Endothelial cell of umbilical vein (primary cell): ENCODE measurements around the gene MUC4. TPM values are rescaled to one million over a fixed set of nuclear protein-coding genes. Genes with fewer than 3 reads are reported as not detected.

ENCODE experiments used
- BruUV-seq: library from RNA; stranded (reverse); fragments of 400-500 nt; replicated peaks from 2 replicates; lab custom pipeline; 2021; lab: Mats Ljungman, UMichigan
- CTCF ChIA-PET: fragments of 300-600, 350-600 bp; sonication (Branson Sonifier 250); formaldehyde crosslinking; loops from one replicate; lab custom pipeline; 2021; ENCODE audit warnings: antibody characterized with exemption, inconsistent platforms; lab: Charles Lee
- POLR2A ChIA-PET: fragments of 300-600, 350-600 bp; sonication (Branson Sonifier 250); formaldehyde crosslinking; loops from one replicate; lab custom pipeline; 2021; ENCODE audit warnings: antibody characterized with exemption, inconsistent platforms; lab: Charles Lee
- DNase-seq: peaks from one replicate; pipeline ENCODE4 v3.0.0-alpha.2; 2011; ENCODE audit warnings: low read depth, low spot score
- FAIRE-seq: peaks from 2 replicates; lab custom pipeline; 2011; peaks lifted over from hg19 to GRCh38; lab: Jason Lieb, UNC
- H2AFZ ChIP-seq: 2 replicates; pipeline ENCODE4 v1.6.0; 2012; ENCODE audit warnings: low read depth, low read length, control low read depth, inconsistent platforms
- H3K27ac ChIP-seq: 2 replicates; pipeline ENCODE4 v1.5.1; 2011; ENCODE audit warnings: low read depth, mild to moderate bottlenecking, control low read depth, low read length, moderate library complexity; ENCODE audit not compliant: insufficient read depth
- H3K27me3 ChIP-seq, 2 experiments: 2 replicates each; pipeline versions ENCODE4 v1.6.0 to v1.6.1; 2011; ENCODE audit warnings: low read length in 2 of 2, mixed read lengths in 1 of 2; ENCODE audit not compliant: control insufficient read depth in 2 of 2, insufficient read depth in 2 of 2
- H3K36me3 ChIP-seq, 2 experiments: 2 replicates in 1 of 2; 3 replicates in 1 of 2; pipeline ENCODE4 v1.5.1; 2011; ENCODE audit warnings: low read length in 2 of 2, mild to moderate bottlenecking in 1 of 2, moderate library complexity in 1 of 2; ENCODE audit not compliant: control insufficient read depth in 2 of 2, insufficient read depth in 2 of 2; ENCODE audit errors: extremely low read depth in 1 of 2
- H3K4me1 ChIP-seq: 3 replicates; pipeline ENCODE4 v1.5.1; 2011; ENCODE audit warnings: mild to moderate bottlenecking, low read length; ENCODE audit not compliant: control insufficient read depth, insufficient read depth; ENCODE audit errors: extremely low read depth
- H3K4me2 ChIP-seq: 2 replicates; pipeline ENCODE4 v1.6.1; 2011; ENCODE audit warnings: low read length, control low read depth, mixed read lengths; ENCODE audit not compliant: insufficient read depth
- H3K4me3 ChIP-seq, 3 experiments: fragments of 200-600 bp in 1 of 3; sonication (generic), shearing (Covaris generic) in 1 of 3; replicated peaks in 1 of 3; 2 replicates each; pipeline ENCODE4 v1.5.1; 2011 to 2016; ENCODE audit warnings: control low read depth in 3 of 3, low read length in 3 of 3, mild to moderate bottlenecking in 2 of 3, inconsistent platforms in 1 of 3, low read depth in 1 of 3, moderate library complexity in 1 of 3; ENCODE audit not compliant: insufficient read depth in 1 of 3
- H3K79me2 ChIP-seq: 2 replicates; pipeline ENCODE4 v1.6.0; 2012; ENCODE audit warnings: low read length, inconsistent platforms; ENCODE audit not compliant: control insufficient read depth, insufficient read depth
- H3K9ac ChIP-seq: replicated peaks from 2 replicates; pipeline ENCODE3; 2011; ENCODE audit warnings: low read length, control low read depth; ENCODE audit not compliant: insufficient read depth; ENCODE audit errors: extremely low read depth
- H3K9me1 ChIP-seq: replicated peaks from 3 replicates; pipeline ENCODE4 v1.6.0; 2011; ENCODE audit warnings: mild to moderate bottlenecking, low read length; ENCODE audit not compliant: control insufficient read depth, insufficient read depth; ENCODE audit errors: extremely low read depth
- H3K9me3 ChIP-seq: replicated peaks from 2 replicates; pipeline ENCODE4 v1.5.1; 2012; ENCODE audit warnings: low read length, inconsistent platforms; ENCODE audit not compliant: control insufficient read depth, insufficient read depth
- H4K20me1 ChIP-seq: replicated peaks from 2 replicates; pipeline ENCODE3; 2011; ENCODE audit warnings: mild to moderate bottlenecking, low read length; ENCODE audit not compliant: control insufficient read depth, insufficient read depth; ENCODE audit errors: extremely low read depth
- EZH2 ChIP-seq: IDR thresholded peaks from 2 replicates; pipeline ENCODE4 v1.6.1; 2012; ENCODE audit warnings: borderline replicate concordance, low read depth, mild to moderate bottlenecking, moderate library complexity, low read length, inconsistent platforms; ENCODE audit not compliant: severe bottlenecking
- FOS ChIP-seq: IDR thresholded peaks from 2 replicates; pipeline ENCODE4 v1.6.1; 2011; ENCODE audit warnings: mild to moderate bottlenecking, low read length, moderate library complexity, borderline replicate concordance; ENCODE audit not compliant: insufficient read depth
- GATA2 ChIP-seq: IDR thresholded peaks from 2 replicates; pipeline ENCODE4 v1.7.0; 2011; ENCODE audit warnings: low read depth, mild to moderate bottlenecking, moderate library complexity, mixed read lengths, low read length; ENCODE audit not compliant: insufficient read length, insufficient read depth
- JUN ChIP-seq: IDR thresholded peaks from 2 replicates; pipeline ENCODE4 v1.6.1; 2011; ENCODE audit warnings: borderline replicate concordance, low read depth; ENCODE audit not compliant: insufficient read length, insufficient read depth
- MYC ChIP-seq: IDR thresholded peaks from one replicate; pipeline ENCODE4 v1.6.1; 2011; ENCODE audit warnings: mild to moderate bottlenecking, low read depth, low read length
- POLR2A ChIP-seq: IDR thresholded peaks from 2 replicates; pipeline ENCODE4 v1.6.1; 2012; ENCODE audit warnings: low read depth, mild to moderate bottlenecking, control low read depth, low read length
- POLR2AphosphoS5 ChIP-seq: IDR thresholded peaks from 2 replicates; pipeline ENCODE4 v1.6.1; 2012; ENCODE audit warnings: low read depth, mild to moderate bottlenecking, control low read depth, low read length, moderate library complexity; ENCODE audit not compliant: insufficient read depth
- dilution Hi-C: fragments of 300-500 bp; cut with MboI; formaldehyde crosslinking; loops from one replicate; pipeline ENCODE4 v1.15.0; 2019; ENCODE audit warnings: low sequenced_read_pairs; ENCODE audit not compliant: extremely low pct_ligation_motif_present
- intact Hi-C: fragments of 100-400 bp; cut with micrococcal nuclease; formaldehyde crosslinking; loops from one replicate; pipeline ENCODE4 v1.10.0; 2022
- polyA plus RNA-seq, 4 experiments: library from polyadenylated mRNA; depleted of rRNA in 3 of 4; stranded (reverse) in 3 of 4; unstranded in 1 of 4; fragments of >200 nt; gene quantifications; 2 replicates each; pipeline versions ENCODE4 v1.2.1 to v1.2.3, GENCODE V29; 2011 to 2012; ENCODE audit warnings: missing spikeins in 1 of 4
- total RNA-seq: library from RNA; stranded (reverse); gene quantifications from 2 replicates; pipeline ENCODE4 v1.2.3, GENCODE V29; 2021
- TF ChIP-seq, protein P1 (sequence below): IDR thresholded peaks from 2 replicates; pipeline ENCODE4 v1.6.1; 2011; ENCODE audit not compliant: insufficient read depth, insufficient read length
- TF ChIP-seq, protein P2 (sequence below), 2 donors: IDR thresholded peaks; 1 replicate in 1 of 2; 2 replicates in 1 of 2; pipeline ENCODE4 v1.5.1; 2011; ENCODE audit warnings: low read length in 2 of 2, mild to moderate bottlenecking in 2 of 2, moderate library complexity in 2 of 2, control low read depth in 1 of 2, inconsistent platforms in 1 of 2, low read depth in 1 of 2; ENCODE audit not compliant: insufficient read depth in 1 of 2; ENCODE audit errors: extremely low read depth in 1 of 2

Gene MUC4
- total and polyA plus RNA-seq, 2 donors (not counting 3 experiments of a cell fraction or from before 2014, with no cell fraction given) = 0.04 TPM; not detected in 1

DNA sequence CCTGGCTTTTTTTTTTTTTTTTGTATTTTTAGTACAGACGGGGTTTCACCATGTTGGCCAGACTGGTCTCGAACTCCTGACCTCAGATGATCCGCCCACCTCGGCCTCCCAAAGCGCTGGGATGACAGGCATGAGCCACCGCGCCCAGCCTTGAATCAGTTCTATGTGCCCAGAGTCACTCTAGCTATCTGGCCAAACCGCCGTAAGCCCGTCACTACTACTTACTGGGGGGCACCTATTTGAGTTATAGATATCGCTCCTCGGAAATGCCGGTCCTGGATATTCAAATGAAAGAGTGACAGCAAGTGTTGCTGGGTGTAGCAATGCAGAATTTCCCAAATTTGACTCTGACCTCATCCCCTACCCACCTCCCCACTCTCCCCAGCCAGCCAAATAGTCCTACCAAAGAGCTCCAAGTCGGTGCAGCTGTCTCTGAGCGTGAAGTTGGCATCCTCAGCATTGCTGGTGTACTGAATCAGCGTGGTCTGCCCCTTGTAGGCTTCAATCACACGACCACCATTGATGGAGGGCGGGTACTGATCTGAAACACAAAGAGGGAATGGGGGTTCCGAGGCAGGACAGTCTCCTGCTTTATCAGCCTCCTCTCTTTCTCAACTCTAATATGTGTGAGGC, 52.9 kb downstream of the MUC4 start:
- BruUV-seq = no TSS peak
- FAIRE-seq (no peak), DNase-seq (no peak)
- no peak overlapping the region for H3K4me3 ChIP-seq
- intact Hi-C loops (no loop called here), dilution Hi-C loops (no loop called here)
- H3K9ac ChIP-seq = no peak overlapping the region
- H3K9me1 ChIP-seq = no peaks in the 10 kb centered on the region
- peaks cover 19 to 22% of the 10 kb centered on the region in 2 experiments for H3K27me3 ChIP-seq
- H3K36me3 ChIP-seq = no peaks in the 10 kb centered on the region
- TF ChIP-seq MYC (no peak), POLR2AphosphoS5 (no peak), JUN (no peak), FOS (no peak), GATA2 (no peak), EZH2 (no peak), POLR2A (no peak)
- TF ChIP-seq, protein P1, sequence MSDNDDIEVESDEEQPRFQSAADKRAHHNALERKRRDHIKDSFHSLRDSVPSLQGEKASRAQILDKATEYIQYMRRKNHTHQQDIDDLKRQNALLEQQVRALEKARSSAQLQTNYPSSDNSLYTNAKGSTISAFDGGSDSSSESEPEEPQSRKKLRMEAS = no peak
- TF ChIP-seq, protein P2, sequence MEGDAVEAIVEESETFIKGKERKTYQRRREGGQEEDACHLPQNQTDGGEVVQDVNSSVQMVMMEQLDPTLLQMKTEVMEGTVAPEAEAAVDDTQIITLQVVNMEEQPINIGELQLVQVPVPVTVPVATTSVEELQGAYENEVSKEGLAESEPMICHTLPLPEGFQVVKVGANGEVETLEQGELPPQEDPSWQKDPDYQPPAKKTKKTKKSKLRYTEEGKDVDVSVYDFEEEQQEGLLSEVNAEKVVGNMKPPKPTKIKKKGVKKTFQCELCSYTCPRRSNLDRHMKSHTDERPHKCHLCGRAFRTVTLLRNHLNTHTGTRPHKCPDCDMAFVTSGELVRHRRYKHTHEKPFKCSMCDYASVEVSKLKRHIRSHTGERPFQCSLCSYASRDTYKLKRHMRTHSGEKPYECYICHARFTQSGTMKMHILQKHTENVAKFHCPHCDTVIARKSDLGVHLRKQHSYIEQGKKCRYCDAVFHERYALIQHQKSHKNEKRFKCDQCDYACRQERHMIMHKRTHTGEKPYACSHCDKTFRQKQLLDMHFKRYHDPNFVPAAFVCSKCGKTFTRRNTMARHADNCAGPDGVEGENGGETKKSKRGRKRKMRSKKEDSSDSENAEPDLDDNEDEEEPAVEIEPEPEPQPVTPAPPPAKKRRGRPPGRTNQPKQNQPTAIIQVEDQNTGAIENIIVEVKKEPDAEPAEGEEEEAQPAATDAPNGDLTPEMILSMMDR (IDR thresholded peaks at IDR 0.05; ENCODE audit: extremely low read depth in 1 of 2, insufficient read depth in 1 of 2, low read depth in 1 of 2, low read length in 2 of 2) = no peak
- no peak overlapping the region for H2AFZ ChIP-seq
- H4K20me1 ChIP-seq = no peaks in the 10 kb centered on the region
- peaks cover 6% of the 10 kb centered on the region for H3K4me1 ChIP-seq
- CTCF ChIA-PET = no interaction called here
- POLR2A ChIA-PET = no interaction called here
- no peaks in the 10 kb centered on the region for H3K79me2 ChIP-seq
- H3K4me2 ChIP-seq = no peak overlapping the region
- no peaks in the 10 kb centered on the region for H3K9me3 ChIP-seq
- no peak overlapping the region for H3K27ac ChIP-seq
